Renal pelvis (tissue), 4 donors: Measurements from ENCODE around the gene GMIP. TPM values are rescaled to one million over a fixed set of nuclear protein-coding genes. Genes with fewer than 3 reads are reported as not detected.

ENCODE experiments used
- DNase-seq: peaks from one replicate; pipeline ENCODE4 v3.0.0-alpha.2; 2013
- polyA plus RNA-seq, 3 donors: library from polyadenylated mRNA; unstranded; fragments of 120-200 nt; gene quantifications; one replicate each; pipeline ENCODE4 v1.2.1, GENCODE V29; 2013; ENCODE audit not compliant: insufficient read length in 3 of 3

The GMIP gene
- polyA plus RNA-seq, 3 donors = 4.9 to 7.0 (median 6.6) TPM

GRCh38 chr19:19636573-19637185 lies 6.8 kb downstream of the GMIP start:
- no peak for DNase-seq

- no peak for DNase-seq
These were observed 8.1 kb downstream of the GMIP start for GRCh38 chr19:19635313-19635702.

DNA sequence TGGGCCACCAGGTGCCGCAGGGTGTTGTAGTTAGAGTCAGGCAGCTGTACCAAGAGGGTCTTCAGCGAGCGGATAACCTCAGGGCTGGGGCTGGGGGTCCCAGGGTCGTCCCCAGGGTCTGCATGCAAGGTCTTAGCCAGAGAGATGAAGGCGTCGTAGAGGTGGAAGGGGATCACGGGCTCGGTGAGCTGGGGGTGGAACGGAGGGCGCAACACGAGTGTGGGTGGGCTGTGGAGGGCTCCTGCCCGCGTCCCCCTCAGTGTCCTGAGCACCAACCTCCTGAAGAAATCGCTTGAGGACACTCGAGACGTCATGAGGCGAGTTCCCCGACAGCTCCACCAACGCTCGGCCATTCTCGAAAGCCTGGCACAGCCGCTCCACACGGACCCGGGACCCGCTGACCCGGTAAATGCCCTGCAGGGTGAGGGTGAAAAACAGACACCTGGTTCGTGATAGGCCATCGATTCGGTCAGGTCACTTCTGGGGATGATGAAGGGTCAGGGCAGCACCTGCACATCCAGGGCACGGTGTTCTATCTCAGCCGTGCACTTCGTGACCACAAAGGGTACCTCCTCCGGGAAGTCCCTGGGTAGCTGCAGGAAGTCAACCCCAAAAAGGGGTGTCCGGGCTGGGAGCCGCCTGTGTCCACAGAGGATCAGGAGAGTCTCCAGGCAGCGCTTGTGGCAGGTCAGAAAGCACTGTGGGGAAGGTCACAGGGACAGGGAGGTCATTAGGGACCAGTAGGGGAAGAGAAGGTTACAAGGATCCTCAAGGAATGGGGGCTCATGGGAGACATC lies 8.7 kb downstream of the GMIP start:
- no peak for DNase-seq

- DNase-seq = no peak
These were observed 9.5 kb downstream of the GMIP start for GRCh38 chr19:19633711-19634515.

GRCh38 chr19:19632661-19633060 lies 10.8 kb downstream of the GMIP start:
- DNase-seq = no peak

DNA sequence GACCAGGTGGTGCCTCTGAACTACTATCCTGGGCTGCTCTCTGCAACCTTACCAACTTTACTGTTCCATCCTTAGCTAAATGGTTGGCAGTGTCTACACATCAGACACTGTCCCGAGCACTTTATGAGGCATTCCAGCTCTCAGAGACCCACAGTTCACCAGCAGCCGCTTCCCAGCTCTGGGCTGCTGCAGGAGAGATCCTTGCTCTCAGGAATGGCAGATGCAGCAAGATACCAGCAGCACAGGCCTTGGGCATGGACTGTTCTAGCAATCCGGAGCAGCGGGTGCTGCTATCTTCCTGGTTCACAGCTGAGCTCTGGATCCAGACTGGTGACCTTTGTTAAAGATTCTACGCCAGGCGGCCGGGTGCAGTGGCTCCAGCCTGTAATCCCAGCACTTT lies 12.1 kb downstream of the GMIP start:
- DNase-seq = no peak

DNA sequence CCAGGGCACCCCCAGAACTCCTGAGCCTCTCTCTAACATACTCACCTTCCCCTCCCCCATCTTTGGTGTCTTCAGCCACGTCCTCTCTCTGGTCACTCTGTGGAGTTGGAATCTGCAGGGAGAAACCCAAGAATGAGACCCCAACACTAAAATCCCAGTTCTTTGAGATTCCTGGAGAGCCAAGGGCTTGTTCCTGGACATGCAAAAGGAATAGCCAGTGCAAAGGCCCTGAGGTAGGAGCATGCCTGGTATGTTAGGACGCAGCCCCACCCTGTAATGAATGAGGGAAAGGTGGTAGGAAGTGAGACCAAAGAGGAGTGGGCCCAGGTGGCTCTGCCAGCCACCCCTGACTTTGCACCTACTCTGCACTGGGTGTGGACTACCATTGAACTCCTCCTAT lies 13.0 kb downstream of the GMIP start:
- DNase-seq = no peak

DNA sequence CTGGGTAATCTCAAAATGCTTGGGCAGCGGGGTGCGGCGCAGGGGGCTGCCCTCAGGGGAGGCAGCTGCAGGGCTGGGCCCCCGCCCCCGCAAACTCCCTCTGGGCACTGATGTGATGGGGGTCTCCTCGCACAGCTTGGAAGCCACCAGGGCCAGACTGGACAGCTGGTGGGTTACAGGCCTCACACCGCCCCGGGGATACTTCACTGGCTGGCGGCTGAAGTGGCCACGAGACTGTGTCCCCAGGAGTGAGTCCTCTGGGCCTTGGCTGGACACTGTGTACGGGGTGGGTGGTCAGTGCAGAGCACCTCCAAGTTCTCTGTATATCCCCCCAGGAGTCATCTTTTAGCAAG lies 13.4 kb downstream of the GMIP start:
- DNase-seq = no peak

DNA sequence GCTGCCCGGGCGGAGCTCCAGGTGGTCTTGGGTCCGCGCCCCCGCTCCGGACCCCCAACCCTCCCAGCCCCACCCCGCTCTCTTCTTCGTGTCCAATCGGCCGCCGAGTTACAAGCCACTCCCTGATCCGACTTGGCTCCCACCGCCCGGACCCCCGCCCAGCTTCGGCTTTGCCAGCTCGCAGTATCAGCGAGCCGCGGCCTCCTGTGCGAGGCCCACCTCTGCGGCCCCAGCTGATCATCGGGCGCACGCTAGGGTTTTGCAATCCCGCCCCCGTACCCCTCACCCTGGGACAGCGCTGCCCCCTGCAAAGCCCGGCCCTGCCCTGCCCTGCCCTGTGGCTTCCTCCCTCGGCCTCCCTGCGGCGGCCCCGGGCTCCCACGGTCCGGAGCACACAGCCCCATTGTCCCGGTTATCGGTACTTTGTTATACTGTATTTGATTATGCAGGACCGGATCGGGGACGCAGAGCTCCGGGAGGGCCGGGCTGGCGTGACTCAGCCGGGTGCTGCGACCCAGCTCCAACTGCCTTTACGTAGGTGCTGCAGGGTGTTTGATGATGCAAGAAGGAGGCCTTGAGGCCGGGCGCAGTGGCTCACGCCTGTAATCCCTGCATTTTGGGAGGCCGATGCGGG lies 14.8 kb downstream of the GMIP start:
- peak; percentile 78 for DNase-seq

DNA sequence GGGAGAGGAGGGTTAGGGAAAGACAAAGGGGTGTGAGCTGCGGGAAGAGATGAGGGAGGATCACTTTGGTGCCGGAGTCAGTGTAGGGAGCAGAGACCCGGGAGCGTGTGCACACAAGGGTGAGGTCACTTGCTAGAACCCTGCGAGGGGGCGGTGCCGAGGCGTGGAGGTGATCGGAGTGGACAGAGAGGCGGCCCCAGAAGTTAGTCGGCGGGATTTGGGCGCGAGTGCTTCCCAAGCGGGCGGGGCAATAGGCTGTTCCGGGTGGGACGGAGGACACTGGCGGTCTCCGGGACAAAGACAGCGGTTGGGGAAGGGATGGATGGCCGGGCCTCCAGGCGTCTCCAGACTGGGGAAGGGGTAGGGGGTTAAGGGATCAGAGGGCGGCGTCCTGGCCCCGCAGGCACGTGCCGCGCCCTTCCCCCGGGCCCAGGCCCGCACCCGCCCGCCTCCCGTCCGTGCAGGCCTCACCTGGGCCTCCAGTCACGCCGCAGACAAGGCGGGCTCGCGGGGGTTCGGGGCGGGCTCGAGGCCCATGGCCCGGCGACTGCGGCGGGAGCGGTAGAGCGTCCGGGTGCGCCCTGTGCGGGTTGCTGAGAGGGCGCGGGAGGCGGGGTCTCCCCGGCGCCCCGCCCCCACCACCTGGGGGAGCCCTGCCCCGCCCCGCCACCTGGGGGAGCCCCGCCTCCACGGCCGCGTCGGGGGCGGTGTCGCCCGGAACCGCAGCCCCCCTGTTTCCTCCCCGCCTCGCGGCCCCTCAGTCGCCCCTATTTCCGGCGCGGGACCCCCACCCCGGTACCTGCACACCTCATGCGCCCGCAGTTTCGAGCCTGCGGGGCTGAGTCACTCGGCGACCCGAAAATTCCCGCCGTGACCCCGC lies 15.6 kb downstream of the GMIP start, which contains the start of gene LPAR2:
Gene LPAR2, minus strand, starts transcription at position 600 of the 880 bp plus-strand sequence. CDS start 945 bp downstream, outside the sequence.
- peak; percentile 60 for DNase-seq

DNA sequence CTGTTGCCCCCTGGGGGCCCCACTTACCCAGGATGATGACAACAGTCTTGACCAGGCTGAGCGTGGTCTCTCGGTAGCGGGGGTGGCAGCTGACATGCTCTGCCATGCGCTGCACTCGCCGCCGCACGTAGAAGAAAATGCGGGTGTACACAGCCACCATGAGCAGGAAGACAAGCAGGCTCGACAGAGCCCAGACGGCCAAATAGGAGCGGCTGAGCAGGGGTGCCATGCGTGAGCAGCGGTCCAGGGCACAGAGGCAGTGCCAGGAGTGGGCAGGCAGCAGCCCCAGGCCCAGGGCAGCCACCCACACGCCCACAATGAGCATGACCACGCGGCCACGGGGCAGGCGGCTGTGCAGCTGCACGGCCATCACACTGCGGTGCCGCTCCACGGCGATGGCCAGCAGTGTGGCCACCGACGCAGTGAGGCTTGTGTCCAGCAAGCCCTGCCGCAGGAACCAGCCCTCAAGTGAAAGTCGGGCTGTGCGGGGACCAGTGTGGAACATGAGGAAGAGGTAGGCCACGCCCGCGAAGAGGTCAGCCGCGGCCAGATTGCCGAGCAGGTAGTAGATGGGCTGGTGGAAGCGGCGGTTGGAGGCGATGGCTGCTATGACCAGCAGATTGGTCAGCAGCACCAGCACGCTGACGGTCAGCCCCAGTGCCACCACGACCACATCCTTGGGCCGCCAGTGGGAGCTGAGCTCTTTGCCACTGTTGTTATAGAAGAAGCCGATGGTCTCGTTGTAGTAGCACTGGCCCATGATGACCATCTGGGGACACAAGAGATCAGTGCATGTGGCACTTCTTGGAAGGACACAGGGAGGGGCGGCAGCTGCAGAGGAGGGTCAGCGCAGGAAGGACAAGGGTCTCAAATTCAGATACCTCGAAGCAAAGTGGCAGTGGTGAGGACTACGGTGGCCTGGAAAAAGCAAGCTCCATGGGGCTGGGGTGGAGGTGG lies 16.7 kb downstream of the GMIP start:
- DNase-seq = no peak

DNA sequence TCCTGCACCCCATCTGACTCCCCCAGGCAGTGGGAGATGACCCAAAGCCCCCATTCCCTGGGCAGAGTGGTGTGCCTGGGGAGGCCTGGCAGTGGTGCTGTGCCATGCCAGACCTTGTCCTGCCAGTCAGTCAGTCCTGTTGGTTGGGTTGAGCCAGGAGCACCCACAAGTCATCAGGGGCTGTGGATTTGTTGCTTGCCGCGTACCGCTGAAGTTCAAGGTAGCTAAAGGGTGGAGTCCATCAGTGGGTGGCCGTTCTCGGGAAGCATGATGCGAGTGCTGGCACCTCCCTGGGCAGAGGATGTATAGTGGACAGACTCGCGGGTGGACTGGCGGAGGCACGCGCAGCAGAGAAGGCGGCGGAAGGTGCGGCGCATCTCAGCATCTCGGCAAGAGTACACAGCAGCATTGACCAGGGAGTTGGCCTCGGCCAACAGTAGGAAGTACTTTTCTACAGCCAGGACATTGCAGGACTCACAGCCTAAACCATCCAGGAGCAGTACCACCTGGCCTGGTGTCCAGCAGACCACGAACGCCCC lies 19.4 kb downstream of the GMIP start:
- DNase-seq = no peak

DNA sequence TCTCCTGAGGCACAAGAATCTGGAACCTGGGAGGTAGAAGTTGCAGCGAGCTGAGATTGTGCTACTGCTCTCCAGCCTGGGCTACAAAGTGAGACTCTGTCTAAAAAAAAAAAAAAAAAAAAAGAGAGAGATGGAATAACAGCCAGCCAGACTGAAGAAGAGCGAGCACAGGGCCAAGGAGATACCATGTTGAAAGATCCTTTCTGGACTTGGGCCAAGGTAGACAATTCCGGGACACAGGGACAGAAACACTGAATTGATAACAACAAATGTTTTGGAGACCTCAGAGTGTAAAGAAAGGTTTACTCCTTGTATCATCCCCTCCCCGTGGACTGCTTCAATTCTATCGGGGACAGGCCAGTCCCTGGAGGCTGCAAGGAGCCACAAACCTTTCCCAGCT lies 20.1 kb downstream of the GMIP start:
- no peak for DNase-seq

GRCh38 chr19:19619849-19620210 lies 23.6 kb downstream of the GMIP start:
- no peak for DNase-seq

DNA sequence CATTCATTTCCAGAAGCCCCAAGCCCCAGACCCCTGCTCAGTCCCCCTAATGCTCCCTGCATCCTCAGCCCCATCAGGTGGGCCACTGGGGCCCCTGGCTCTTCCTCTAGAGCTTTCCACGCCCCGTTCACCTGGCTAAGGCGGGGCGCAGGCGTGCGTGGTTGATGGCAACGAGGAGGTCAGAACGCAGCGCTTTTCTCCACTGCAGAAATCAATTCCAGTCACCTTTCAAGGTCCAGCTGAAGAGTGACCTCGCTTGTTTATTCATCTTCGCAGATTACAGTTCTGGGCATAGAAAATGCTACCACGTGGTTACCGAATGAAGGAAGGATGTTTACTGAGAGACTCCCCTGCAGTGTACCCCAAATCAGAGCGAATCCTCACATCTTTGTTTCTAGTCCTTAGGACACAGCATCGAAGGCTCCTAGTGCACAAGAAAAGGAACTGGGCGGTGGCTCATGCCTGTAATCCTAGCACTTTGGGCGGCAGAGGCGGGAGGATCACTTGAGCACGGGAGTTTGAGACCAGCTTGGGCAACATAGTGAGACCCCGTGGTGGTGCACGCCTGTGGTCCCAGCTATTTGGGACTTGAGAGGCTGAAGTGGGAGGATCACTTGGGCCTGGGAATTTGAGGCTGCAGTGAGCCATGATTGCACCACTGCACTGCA lies 24.1 kb downstream of the GMIP start:
- DNase-seq = no peak

- DNase-seq = peak; percentile 94
These were observed 25.0 kb downstream of the GMIP start, which contains the start of gene PBX4 for GRCh38 chr19:19618219-19619051. PBX4 (minus strand) TSS chr19:19618687; CDS start chr19:19618629, 58 bp downstream.

DNA sequence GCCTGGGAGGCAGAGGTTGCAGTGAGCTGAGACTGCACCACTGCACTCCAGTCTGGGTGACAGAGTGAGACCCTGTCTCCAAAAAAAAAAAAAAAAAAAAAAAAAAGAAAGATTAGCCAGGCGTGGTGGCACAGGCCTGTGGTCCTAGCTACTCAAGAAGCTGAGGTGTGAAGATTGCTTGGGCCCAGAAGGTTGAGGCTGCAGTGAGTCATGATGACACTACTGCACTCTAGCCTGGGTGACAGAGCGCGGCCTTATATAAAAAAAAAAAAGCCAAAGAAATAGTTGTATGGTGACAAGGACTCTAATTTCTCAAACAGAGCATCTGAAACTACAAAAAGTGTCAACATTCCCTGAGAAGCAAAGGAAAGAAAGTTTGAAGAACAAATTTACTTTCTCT lies 28.4 kb downstream of the GMIP start:
- DNase-seq = no peak

DNA sequence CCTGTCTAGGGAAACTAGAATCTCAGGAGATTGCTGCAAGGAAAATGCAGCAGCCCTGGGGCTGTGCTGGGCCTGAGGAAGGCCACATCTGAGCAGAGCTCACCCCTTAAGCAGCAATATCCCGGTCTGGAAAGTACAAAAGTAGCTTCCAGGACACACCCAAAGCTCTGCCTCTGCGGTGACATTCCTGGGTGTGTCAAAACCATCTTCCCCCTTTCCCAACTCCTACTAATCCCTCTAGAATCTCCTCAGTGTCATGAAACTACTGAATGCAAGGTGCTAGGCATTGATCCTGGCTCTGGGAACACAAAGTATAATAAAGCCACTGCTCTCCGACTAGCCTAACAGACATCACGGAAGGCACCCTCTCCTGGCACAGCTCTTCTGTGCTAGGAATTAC lies 30.0 kb downstream of the GMIP start:
- DNase-seq = no peak
